ENCODE results near the gene RARA. TPM values are rescaled to one million over a fixed set of nuclear protein-coding genes. Genes with fewer than 3 reads are reported as not detected.

Gene RARA
- total RNA-seq, 1 experiment from 2014 or later, result 35.1 TPM

DNA sequence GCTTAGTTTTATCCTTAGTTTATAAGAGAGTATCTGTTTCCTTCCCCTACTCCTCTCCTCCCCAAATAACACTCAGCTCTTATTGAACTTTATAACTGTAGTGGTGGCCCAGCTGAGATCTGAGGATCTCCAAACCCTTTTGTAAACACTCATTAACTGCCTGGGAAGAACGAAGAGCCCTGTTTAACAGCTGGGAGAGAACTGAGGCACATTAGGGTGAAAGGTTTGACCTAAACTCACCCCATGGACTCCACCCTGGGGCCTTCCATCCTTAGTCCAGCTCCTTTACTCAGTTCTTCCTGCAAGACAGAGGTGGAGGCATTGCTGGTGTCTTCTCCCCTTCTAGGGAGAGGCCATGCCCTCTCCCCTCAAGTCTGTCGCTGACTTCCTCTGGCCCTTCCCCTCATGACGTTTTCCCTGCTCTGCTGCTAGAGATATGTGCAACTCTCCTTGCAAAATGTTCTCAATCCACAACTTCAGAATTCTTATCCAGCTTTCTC is 1.2 kb upstream of the RARA start:
- H3K9me2 ChIP-seq (ENCODE audit: insufficient read depth), result no peaks in the 10 kb centered on the region
- H3K4me1 ChIP-seq (ENCODE audit: control insufficient read depth in 1 of 2, insufficient read depth in 2 of 2, low read length in 2 of 2), result peaks cover 54 to 67% of the 10 kb centered on the region in 2 experiments
- no TSS peak for BruUV-seq (replicated peaks)
- TF ChIP-seq POLR2A (IDR thresholded peaks at IDR 0.05; ENCODE audit: borderline replicate concordance, extremely low read depth, insufficient read depth, insufficient read length) (no peak), TCF7L2 (IDR thresholded peaks at IDR 0.05; ENCODE audit: borderline replicate concordance, extremely low read depth, insufficient read depth, insufficient read length) (no peak), CEBPB (IDR thresholded peaks at IDR 0.05; ENCODE audit: low read depth) (no peak), REST (IDR thresholded peaks at IDR 0.05; ENCODE audit: low read depth) (no peak), ELF1 (IDR thresholded peaks at IDR 0.05; ENCODE audit: borderline replicate concordance, low read depth) (no peak), MAX (IDR thresholded peaks at IDR 0.05) (no peak), ATF3 (IDR thresholded peaks at IDR 0.05) (no peak), CBX3 (IDR thresholded peaks at IDR 0.05; ENCODE audit: low read depth) (no peak), ZFX (IDR thresholded peaks at IDR 0.05) (no peak), ZNF274 (IDR thresholded peaks at IDR 0.05; ENCODE audit: low read depth, low read length) (no peak), EZH2 (IDR thresholded peaks at IDR 0.05) (no peak), SRF (IDR thresholded peaks at IDR 0.05; ENCODE audit: low read depth) (no peak), YY1 (IDR thresholded peaks at IDR 0.05; ENCODE audit: extremely low read depth, insufficient replicate concordance, low read depth, low read length) (no peak), POLR2AphosphoS5 (IDR thresholded peaks at IDR 0.05; ENCODE audit: low read depth, low read length) (no peak), CTCF (IDR thresholded peaks at IDR 0.05 in 2 of 3, conservative IDR thresholded peaks at IDR 0.05 in 1 of 3; ENCODE audit: borderline replicate concordance in 1 of 3, insufficient read depth in 1 of 3, low read depth in 2 of 3, low read length in 2 of 3) (no peak), SIN3A (IDR thresholded peaks at IDR 0.05; ENCODE audit: low read depth) (no peak), ZBTB33 (IDR thresholded peaks at IDR 0.05; ENCODE audit: extremely low read depth, insufficient replicate concordance, low read length) (no peak)
- H4K20me1 ChIP-seq (ENCODE audit: insufficient read depth), result peaks cover 8% of the 10 kb centered on the region; the same call in 1 of the 2 replicates
- H3K27ac ChIP-seq (ENCODE audit: low read depth, low read length), result no peak overlapping the region
- intact Hi-C loops (cut with micrococcal nuclease), result no loop called here
- H3K79me2 ChIP-seq (ENCODE audit: insufficient read depth, low read length), result peaks cover 13% of the 10 kb centered on the region
- peaks cover 5 to 13% of the 10 kb centered on the region in 2 experiments; a peak in 2 of 4 replicates for H3K36me3 ChIP-seq (ENCODE audit: control insufficient read depth in 1 of 2, insufficient read depth in 2 of 2, low read length in 2 of 2)
- ChIA-PET RAD21 (ENCODE audit: low non-redundant PET in 1 of 2, low total read pairs in 2 of 2, uncharacterized antibody in 2 of 2, unreplicated experiment in 2 of 2) (interaction anchor here in 1 of 2 experiments (1.1 kb wide), 1 partner anchor 47 kb away, joined by 4 read pairs; no protein-coding TSS in a partner anchor), CTCF (interaction anchor here (3.0 to 10.5 kb wide), 2 partner anchors 9 to 46 kb away, joined by 19 to 107 read pairs; no protein-coding TSS in a partner anchor), POLR2A (interaction anchor here (0.6 to 0.8 kb wide), 2 partner anchors 9 to 353 kb away, joined by 3 to 5 read pairs; no protein-coding TSS in a partner anchor)
- no peak overlapping the region for H2AFZ ChIP-seq (ENCODE audit: low read depth, low read length, poor library complexity, severe bottlenecking)
- no peak for ATAC-seq
- H3K4me3 ChIP-seq (replicated peaks in 1 of 2; ENCODE audit: low read depth in 1 of 2, low read length in 2 of 2), result no peak overlapping the region
- no peak overlapping the region for H3K4me2 ChIP-seq (ENCODE audit: low read length)
- H3K27me3 ChIP-seq (ENCODE audit: insufficient read depth, low read length), result no peaks in the 10 kb centered on the region
- H3K9me3 ChIP-seq (ENCODE audit: control insufficient read depth in 1 of 2, insufficient read depth in 1 of 2, low read depth in 1 of 2, low read length in 2 of 2), result no peaks in the 10 kb centered on the region
- DNase-seq (ENCODE audit: low read depth, low spot score), result no peak
- H3K9ac ChIP-seq (ENCODE audit: low read length), result no peak overlapping the region

Measured in HCT116 (cell line).